ENCODE results near the gene ILK. TPM values are rescaled to one million over a fixed set of nuclear protein-coding genes. Genes with fewer than 3 reads are reported as not detected.
A peak's percentile ranks its signal among the peaks of the same experiment; 100 is the strongest.

Gene ILK
- total RNA-seq, 1 donor from 2014 or later: 209 TPM

- DNase-seq (ENCODE audit: extremely low spot score, unreplicated experiment): no peak
- Mint-ChIP-seq H3K27ac (ENCODE audit: unreplicated experiment) (no peak overlapping the region), H3K4me1 (ENCODE audit: unreplicated experiment) (no peaks in the 10 kb centered on the region)
Observed at GRCh38 chr11:6584528-6584927, 19.0 kb upstream of the ILK start.

GRCh38 chr11:6586434-6587359 lies 16.9 kb upstream of the ILK start:
- H3K4me1 Mint-ChIP-seq (ENCODE audit: unreplicated experiment): no peaks in the 10 kb centered on the region
- H3K4me3 Mint-ChIP-seq (ENCODE audit: unreplicated experiment): no peak overlapping the region

More at GRCh38 chr11:6584528-6584927, 19.0 kb upstream of the ILK start:
- Mint-ChIP-seq H3K4me3 (ENCODE audit: unreplicated experiment) (no peak overlapping the region), H3K9me3 (ENCODE audit: unreplicated experiment) (peaks cover 30% of the 10 kb centered on the region), H3K27me3 (ENCODE audit: unreplicated experiment) (no peaks in the 10 kb centered on the region), H3K36me3 (ENCODE audit: unreplicated experiment) (peaks cover 22% of the 10 kb centered on the region)
- TF ChIP-seq CTCF (IDR thresholded peaks at IDR 0.05): no peak

GRCh38 chr11:6587360-6587953 lies 16.1 kb upstream of the ILK start:
- Mint-ChIP-seq H3K27ac (ENCODE audit: unreplicated experiment) (no peak overlapping the region), H3K4me3 (ENCODE audit: unreplicated experiment) (no peak overlapping the region), H3K36me3 (ENCODE audit: unreplicated experiment) (peaks cover 24% of the 10 kb centered on the region), H3K9me3 (ENCODE audit: unreplicated experiment) (peaks cover 25% of the 10 kb centered on the region), H3K27me3 (ENCODE audit: unreplicated experiment) (no peaks in the 10 kb centered on the region), H3K4me1 (ENCODE audit: unreplicated experiment) (no peaks in the 10 kb centered on the region)
- peak; percentile 64 for DNase-seq (ENCODE audit: extremely low spot score, unreplicated experiment)
- TF ChIP-seq CTCF (IDR thresholded peaks at IDR 0.05): no peak

More at GRCh38 chr11:6586434-6587359, 16.9 kb upstream of the ILK start:
- peaks cover 22% of the 10 kb centered on the region for H3K36me3 Mint-ChIP-seq (ENCODE audit: unreplicated experiment)
- TF ChIP-seq CTCF (IDR thresholded peaks at IDR 0.05): no peak
- peaks cover 30% of the 10 kb centered on the region for H3K9me3 Mint-ChIP-seq (ENCODE audit: unreplicated experiment)
- no peak overlapping the region for H3K27ac Mint-ChIP-seq (ENCODE audit: unreplicated experiment)
- no peaks in the 10 kb centered on the region for H3K27me3 Mint-ChIP-seq (ENCODE audit: unreplicated experiment)
- peak; percentile 81 for DNase-seq (ENCODE audit: extremely low spot score, unreplicated experiment)

GRCh38 chr11:6588018-6588417 lies 15.6 kb upstream of the ILK start:
- Mint-ChIP-seq H3K27ac (ENCODE audit: unreplicated experiment) (no peak overlapping the region), H3K9me3 (ENCODE audit: unreplicated experiment) (peaks cover 20% of the 10 kb centered on the region), H3K4me1 (ENCODE audit: unreplicated experiment) (no peaks in the 10 kb centered on the region), H3K36me3 (ENCODE audit: unreplicated experiment) (peaks cover 22% of the 10 kb centered on the region), H3K27me3 (ENCODE audit: unreplicated experiment) (no peaks in the 10 kb centered on the region), H3K4me3 (ENCODE audit: unreplicated experiment) (no peak overlapping the region)
- TF ChIP-seq CTCF (IDR thresholded peaks at IDR 0.05): no peak
- DNase-seq (ENCODE audit: extremely low spot score, unreplicated experiment): no peak

GRCh38 chr11:6594142-6594768 lies 9.3 kb upstream of the ILK start:
- Mint-ChIP-seq H3K4me1 (ENCODE audit: unreplicated experiment) (no peaks in the 10 kb centered on the region), H3K27me3 (ENCODE audit: unreplicated experiment) (no peaks in the 10 kb centered on the region), H3K4me3 (ENCODE audit: unreplicated experiment) (no peak overlapping the region)

More at GRCh38 chr11:6594142-6594768, 9.3 kb upstream of the ILK start:
- Mint-ChIP-seq H3K36me3 (ENCODE audit: unreplicated experiment) (peaks cover 41% of the 10 kb centered on the region), H3K27ac (ENCODE audit: unreplicated experiment) (peak overlapping the region; percentile 11), H3K9me3 (ENCODE audit: unreplicated experiment) (no peaks in the 10 kb centered on the region)
- TF ChIP-seq CTCF (IDR thresholded peaks at IDR 0.05): no peak
- DNase-seq (ENCODE audit: extremely low spot score, unreplicated experiment): peak; percentile 32
